ENCODE measurements around the gene MOG.

Gene MOG

DNA sequence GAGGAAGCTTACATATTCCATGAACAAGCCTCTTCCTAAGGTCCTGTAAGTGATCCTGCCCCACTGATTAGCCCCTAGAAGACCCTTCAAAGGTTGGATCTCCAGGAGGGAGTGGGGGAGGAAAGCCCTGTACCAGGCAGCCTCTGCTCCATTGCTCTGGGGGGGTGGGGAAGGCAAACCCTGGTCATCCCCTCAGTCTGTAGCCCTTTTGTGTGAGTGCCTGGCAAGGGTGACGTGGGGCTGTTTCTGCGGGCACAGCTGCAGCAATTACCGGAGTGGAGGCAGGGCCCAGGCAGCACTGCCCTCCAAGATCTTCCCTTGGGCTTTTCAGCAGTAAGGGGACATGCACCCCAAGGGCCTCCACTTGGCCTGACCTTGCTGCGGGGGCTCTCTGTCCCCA is at the start of gene MOG:
Gene MOG (plus strand): TSS at position 295 of the 400 bp plus-strand sequence. CDS start 118 bp downstream, outside the sequence.
- DNase-seq, result no peak

DNA sequence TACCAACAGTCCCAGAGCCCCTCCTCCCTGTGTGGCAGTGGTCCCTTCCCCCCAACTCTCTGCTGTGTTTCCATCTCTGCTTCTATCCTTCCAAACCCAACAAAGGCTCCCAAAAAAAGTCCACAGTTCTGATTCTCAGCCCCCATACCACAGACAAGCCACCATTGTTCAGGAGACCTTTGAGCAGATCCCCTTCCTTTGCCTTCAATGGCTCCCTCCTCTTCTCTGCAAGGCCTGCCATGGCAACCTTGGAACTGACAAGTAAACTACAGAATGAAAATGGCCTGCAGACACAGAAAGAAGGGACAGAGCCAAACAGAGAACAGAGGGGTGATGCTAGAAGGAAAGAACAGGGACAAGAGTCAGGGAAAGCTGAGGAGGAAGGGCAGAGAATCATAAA is 48.8 kb upstream of the MOG start:
- DNase-seq, result no peak

GRCh38 chr6:29610540-29610939 is 46.4 kb upstream of the MOG start:
- DNase-seq, result no peak

DNA sequence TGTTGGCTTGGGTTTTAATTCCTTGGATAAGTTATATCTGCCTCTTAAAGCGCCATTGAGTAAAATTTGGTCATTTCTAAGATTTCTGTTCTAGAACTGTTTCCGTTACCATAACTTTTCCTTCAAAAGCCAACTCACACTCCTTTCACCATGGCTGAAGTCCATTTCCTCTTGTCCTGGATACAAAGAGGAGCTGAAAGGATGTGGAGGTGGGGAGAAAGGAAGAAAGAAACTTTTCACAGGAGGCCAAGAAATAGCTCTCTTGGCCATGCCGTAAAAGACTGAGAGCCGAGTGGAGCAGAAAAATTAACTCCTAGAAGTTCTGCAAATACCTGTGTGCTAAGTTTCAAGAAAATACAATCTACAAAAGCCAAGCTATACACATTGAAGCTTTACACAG is 45.5 kb upstream of the MOG start:
- DNase-seq, result no peak

- no peak for DNase-seq
These were observed 38.9 kb upstream of the MOG start for GRCh38 chr6:29617782-29618554.

DNA sequence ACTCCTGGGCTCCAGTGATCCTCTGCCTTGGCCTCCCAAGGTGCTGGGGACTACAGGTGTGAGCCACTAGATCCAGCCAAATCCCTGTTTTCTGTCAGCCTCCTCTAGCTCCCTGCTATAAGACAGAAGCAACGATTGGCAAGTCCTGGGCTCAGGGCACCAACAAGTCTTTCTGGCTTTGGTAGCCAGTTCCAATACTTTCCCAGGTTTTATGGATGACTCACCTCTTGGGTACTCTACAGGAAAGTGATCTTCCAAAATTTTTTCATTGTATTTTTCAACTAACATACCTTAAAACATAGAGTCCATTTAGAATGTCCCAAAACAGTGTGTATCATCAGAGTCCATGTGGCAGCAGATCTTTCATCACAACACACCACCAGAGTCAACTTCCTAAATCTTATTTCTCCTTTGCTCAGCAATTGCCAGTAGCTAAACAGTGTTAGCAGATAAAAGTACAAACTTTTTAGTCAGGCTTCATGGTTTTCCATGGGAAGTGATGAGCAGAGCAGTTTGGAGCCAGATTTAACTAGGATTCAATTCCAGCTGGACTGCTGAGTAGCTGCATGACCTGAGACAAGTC is 37.2 kb upstream of the MOG start:
- DNase-seq, result no peak

DNA sequence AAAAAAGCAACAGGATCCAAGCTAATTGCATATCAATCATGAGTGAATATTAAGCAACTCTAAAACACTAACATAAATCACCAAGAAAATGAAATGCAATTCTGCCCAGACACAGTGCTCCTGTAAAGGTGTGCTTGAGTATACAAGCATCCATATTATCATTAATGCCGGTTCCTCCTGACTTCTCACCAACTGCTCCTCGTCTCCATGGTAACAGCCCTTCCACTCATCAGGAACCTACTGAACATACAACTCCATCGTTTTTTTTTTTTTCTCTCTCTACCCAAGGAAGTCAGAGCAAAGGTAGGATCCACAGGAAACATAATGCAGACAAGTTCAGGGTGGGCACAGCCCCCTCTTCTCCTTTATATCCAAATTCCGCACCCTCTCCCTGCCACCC is 36.3 kb upstream of the MOG start:
- DNase-seq, result no peak

DNA sequence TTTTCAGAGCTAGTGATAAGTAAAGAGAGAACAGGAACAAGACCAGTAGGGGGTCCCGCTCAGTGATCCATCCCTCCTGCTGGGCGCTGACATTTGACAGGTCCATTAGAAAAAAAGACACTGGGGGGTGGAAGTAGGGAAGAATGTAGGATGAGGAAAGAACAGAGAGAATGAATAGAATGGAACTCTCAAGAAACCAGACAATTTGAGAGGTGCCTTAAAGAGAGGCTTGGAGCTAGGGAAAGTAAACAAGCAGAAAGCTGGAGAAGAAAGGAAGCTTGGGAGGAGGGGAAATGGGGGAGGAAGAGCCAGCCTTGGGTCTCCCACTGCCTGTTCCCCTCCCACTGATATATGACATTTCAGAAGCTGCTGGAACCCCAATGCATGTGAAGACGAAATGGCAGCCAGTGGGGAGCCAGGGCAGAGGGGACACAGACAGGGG is 32.4 kb upstream of the MOG start:
- no peak for DNase-seq

GRCh38 chr6:29625337-29625930 is 31.5 kb upstream of the MOG start:
- DNase-seq, result no peak

GRCh38 chr6:29626948-29627754 is 29.7 kb upstream of the MOG start:
- no peak for DNase-seq

- no peak for DNase-seq
These were observed 29.0 kb upstream of the MOG start for GRCh38 chr6:29627755-29628418.

DNA sequence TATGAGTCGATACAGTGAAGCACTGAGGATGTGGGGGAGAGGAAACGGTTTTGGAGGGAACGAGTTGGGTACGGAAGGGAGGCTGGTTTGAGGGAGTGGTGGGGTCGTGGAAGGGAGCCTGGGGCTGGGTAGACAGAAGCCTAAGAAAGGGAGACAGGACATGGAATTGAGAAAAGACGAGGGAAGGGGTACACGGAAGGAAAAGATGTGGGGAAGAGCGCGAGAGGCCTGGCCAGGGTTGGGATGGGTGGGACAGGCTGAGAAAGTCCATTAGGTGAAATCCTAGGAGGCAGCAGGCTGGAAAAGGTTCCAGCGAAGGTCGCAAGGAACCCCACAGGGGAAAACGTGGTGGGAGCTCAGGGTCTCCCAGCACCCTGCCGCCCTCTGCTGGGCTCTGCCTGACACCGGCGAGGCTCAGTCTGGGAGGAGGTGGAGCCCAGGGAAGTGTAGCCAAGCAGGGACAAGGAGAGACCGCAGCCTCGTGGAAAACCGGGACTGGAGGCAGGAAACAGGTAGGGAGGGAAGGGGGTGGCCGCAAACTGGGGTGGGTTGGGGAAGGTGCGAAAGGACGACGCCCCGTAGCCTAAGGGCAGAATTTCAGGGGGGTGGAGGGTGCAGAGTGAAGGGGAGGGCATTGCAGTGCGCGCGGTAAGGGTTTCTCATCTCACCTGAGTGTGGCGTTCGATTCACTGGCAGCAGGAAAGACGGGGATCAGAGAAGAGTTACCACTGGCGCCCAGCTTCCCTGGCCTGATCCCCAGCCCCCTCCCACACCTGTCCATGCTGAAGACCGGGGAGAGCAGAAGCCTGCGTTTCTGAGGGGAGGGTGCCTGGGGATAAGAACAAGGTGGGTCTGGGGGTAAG is 28.2 kb upstream of the MOG start:
- peak; percentile 65 for DNase-seq

DNA sequence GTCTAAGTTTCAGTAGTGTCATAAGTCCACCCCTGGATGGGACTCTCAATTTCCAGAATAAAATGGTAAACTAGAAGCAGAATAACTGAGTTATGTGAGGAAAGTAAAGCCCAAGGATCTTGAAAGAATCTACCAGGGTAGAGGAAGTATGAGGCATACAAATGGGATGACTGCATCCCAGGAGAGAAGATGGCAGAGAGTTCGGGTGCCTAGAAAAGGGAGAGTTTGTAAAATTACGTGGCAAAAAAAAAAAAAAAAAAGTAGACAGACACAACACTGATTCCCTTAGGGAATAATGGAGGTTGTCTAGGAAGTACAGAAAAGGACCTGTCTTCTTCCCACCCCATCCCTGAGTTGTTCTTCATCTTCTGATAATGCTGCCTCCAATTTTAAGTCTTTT is 27.3 kb upstream of the MOG start:
- no peak for DNase-seq

- DNase-seq, result no peak
These were observed 26.6 kb upstream of the MOG start for GRCh38 chr6:29630315-29630714.

GRCh38 chr6:29631209-29631810 is 25.6 kb upstream of the MOG start:
- DNase-seq, result no peak

- DNase-seq, result peak; percentile 19
These were observed 24.8 kb upstream of the MOG start for GRCh38 chr6:29631860-29632731.

DNA sequence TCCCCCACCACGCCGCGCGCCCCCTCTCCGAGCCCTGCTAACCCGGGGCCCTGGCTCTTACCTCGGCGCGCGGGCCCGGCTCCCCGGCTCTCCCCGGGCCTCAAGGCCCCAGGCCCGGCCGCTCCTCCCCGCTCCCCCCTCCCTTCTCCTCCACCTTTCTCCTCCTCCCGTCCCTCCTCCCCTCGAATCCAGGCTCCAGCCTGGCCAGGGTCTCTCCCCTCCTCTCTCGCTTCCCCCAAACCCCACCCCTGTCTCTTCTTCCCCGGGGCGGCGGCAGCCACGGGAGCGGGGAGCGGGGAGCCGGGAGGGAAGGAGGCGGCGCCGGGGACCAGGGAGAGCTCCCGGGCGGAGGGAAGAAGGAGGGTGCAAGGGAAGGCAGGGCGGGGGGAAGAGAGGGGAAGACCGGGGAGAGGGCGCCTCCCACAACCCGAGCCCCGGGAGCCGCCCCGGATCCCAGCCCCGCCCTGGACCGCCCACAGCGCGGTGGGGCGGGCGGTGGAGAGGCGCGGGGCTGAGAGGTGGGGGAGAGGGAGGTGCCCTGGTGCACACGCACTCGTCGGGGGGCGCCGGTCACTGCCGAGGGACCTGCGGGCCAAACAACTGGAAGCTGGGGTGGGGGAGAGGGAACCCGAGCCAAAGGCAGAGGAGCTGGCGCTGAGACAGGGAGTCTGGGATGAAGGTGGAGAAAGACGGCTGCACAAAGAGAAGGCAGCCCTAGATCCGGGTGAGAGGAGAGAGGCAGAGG is 23.9 kb upstream of the MOG start, which contains the start of gene GABBR1:
Gene GABBR1 (minus strand): TSS at position 395 of the 745 bp plus-strand sequence. CDS start 798 bp downstream, outside the sequence.
- peak; percentile 61 for DNase-seq

DNA sequence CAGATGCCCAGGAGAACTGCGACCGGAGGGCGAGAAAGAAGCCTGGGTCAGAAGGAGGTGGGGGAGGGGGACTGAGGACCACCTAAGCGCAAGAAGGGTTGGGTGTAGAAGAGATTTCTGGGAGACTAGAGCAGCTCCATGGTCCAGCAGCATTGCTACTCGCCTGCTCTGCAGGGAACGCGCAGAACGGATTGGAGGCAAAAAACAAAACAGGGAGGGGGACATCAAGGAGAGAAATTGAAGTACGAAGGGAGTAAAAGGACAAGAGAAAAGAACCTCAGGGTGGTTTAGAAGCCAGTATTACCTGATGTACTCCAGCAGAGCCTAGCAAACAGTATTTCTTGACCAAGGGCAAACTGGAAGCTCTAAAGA is 23.4 kb upstream of the MOG start:
- DNase-seq, result peak; percentile 61

DNA sequence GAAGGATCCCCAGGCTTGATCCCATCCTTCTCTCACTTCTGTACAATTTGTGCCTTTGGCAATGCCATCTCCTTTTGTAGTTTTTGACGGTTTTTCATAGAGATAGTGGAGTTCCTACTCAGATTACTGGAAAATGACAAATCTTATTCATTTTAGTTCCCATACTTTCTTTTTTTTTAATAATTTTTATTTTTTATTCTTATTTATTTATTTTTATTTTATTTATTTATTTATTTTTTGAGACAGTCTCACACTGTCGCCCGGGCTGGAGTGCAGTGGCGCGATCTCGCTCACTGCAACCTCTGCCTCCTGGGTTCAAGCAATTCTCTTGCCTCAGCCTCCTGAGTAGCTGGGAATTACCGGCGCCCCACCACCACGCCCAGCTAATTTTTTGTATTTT is 19.6 kb upstream of the MOG start:
- DNase-seq, result no peak

All from NCI-H526 treated with DMSO at 0.1 percent for 48 hours (cell line).